T47D (cell line): Measurements from ENCODE around the gene PLPP1.
A peak's percentile ranks its signal among the peaks of the same experiment; 100 is the strongest.

ENCODE experiments used
- DNase-seq, 2 experiments: peaks; one replicate each; pipeline versions ENCODE4 v3.0.0 to v3.0.0-alpha.2; 2011 to 2012; ENCODE audit warnings: low read depth in 1 of 2, low spot score in 1 of 2
- JUND ChIP-seq: IDR thresholded peaks from 2 replicates; pipeline ENCODE4 v1.6.1; 2012; ENCODE audit warnings: low read depth
- in situ Hi-C: cut with HindIII; loops from 2 replicates; pipeline ENCODE4 v1.10.0; 2016; ENCODE audit warnings: low sequenced_read_pairs, low pct_unique_long_range_greater_than_20kb

Gene PLPP1

DNA sequence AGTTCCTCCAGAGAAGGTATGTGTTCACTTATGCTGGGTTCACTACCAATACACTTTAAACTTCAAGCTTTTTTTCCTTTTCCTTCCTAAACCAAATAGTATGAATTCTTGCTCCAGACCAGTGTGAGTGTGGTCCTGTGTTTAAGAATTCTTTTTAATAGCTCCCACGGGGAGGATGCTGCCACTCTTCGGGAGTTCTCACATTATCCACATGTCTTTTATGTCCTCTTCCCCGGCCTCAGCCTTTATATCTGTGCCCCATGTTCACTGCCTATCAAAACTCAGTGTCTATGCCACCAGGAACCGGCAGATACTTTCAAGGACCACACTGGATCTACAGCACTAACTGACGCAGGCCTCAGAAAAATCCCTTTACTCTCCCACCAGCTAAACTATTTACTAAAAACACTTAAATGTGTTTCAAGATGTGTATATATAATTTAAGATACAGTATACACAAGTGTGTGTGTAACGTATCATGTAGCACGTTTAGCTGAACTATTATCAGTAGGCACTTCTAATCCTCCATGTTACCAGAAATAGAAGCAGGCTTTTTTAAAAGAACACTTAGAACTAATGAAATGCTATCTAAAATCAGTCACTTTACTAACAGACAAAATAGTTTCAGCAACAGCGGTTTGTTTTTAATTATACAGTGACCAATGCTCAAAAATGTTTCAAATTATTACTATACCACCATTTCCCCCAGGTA, 88.0 kb downstream of the PLPP1 start:
- in situ Hi-C loops, result no loop called here
- DNase-seq, result no peak
- TF ChIP-seq JUND, result no peak

DNA sequence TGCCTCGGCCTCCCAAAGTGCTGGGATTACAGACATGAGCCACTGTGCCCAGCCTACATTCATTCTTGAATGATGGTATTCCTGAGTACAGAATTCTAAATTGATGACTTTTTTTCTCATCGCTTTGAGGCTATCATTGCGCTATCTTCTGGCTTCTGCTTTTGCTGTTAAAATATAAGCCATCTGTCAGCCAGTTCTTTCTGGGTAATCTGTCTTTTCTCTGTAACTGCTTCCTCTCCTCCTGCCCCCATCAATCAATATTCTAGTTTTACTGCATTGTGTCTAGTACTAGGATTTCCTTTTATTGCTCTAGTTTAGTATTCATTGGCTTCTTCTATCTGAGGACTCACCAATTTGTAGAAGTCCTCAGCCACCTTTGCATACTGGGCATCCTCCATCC, 89.0 kb downstream of the PLPP1 start:
- no peak for TF ChIP-seq JUND
- in situ Hi-C loops, result no loop called here
- DNase-seq, result no peak

DNA sequence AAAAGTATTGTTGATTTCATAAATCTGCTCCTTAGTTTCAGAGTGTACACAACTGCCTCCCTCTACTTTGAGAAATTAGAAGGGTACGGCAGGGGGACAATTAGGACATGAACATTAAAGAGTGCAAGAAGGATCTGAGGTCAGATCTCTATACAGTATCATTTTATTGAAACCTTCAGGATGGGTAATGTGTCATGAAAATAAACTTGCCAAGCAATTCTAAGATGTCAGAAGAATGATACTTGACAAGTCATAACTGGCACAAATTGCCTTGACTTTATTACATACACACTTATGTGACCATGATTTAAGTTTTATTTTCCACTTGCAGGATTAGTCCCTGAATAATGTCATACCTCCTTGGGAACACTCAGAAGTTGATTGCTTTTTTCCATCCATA, 92.8 kb downstream of the PLPP1 start:
- in situ Hi-C loops, result no loop called here
- TF ChIP-seq JUND, result no peak
- no peak for DNase-seq

GRCh38 chr5:55441107-55441771, 93.5 kb downstream of the PLPP1 start:
- in situ Hi-C loops, result no loop called here
- TF ChIP-seq JUND, result no peak
- DNase-seq, result no peak

DNA sequence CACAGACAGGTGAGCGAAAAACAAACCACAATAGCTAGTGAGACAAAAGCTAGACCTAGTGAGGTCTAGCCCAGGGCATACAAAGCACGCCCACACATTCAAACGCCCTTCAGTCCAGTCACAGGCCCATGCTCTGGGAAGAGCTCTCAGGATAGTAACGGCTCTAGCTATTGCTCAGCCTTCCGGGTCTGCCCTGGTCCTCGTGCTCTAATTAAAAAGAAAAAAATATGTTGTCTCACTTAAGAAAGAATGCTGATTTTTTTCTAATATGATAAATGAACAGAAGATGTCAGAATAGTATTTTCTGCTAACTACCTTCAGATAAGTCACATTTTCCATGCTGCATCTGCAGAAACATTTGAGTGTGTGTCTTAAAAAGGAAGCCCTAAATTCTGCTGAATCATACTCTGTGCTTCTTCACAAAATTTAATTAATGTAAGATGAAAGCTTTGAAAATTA, 94.5 kb downstream of the PLPP1 start:
- in situ Hi-C loops, result no loop called here
- TF ChIP-seq JUND, result no peak
- no peak for DNase-seq

DNA sequence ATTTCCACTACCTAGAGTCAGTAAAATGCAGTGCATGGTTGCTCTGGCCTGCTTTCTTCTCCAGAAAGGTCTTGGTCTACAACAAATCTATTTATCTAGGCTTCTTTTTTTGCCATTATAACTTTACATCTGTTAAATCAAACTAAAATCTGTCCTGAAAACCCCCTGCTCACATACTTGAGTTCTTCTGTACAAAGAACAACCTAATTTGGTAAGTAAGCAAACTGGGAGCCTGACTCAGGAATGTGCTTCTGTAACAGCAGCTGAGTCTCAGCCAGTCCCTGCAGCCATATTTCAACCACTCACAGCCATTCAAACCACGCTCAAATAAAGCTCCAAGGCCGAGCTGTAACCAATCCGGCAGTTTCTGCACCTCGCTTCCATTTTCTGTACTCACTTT, 95.8 kb downstream of the PLPP1 start:
- peak in 1 of 2 experiments; percentile 23 for DNase-seq
- in situ Hi-C loops, result no loop called here
- TF ChIP-seq JUND, result no peak

DNA sequence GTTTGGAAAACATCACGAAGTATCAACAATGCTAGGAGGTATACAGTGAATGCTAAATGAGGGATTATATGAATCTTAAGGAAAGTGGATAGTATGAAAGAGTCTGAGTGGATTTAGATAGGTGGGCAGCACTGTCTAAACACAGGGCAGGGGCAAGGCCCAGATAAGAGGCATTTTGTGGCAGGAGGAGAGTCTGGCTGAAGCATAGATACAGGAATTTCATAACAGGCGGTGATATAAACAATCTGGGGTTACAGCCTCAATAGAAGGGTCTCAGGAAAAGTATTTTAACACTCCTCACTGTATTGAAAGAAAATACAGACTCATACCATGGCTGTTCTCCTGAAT, 96.9 kb downstream of the PLPP1 start:
- DNase-seq, result no peak
- in situ Hi-C loops, result no loop called here
- no peak for TF ChIP-seq JUND

DNA sequence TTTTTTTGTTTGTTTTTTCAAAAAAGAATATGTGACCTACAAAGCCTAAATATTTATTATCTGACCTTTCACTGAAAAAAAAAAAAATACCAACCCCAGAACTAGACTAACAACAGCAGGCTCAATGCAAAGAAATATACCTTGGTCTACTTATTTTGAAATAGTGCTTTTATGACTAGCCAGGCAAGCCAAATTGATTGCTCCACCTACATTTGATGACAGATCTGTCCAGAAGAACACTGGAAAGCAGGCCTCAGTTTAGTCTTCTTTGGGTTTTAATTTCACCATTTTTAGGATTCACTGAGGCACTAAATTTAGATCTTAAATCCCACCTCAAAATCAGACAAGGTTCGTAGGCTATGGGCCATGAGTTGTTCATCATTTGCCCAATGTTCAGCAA, 97.3 kb downstream of the PLPP1 start:
- DNase-seq, result no peak
- in situ Hi-C loops, result no loop called here
- TF ChIP-seq JUND, result no peak

DNA sequence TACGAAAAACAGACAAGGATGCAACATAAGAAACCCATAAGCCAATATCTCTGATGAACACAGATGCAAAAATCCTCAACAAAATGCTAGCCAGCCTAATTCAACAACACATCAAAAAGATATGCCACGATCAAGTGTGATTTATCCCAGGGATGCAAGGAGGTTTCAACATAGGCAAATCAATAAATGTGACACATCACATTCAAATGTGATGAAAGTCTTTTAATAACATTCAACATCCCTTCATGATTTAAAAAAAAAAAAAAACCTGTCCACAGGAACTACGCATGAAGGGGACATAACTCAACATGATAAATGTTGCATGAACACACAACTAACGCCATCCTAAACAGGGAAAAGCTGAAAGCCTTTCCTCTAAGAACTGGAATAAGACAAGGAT, 102.2 kb downstream of the PLPP1 start:
- in situ Hi-C loops, result no loop called here
- TF ChIP-seq JUND, result no peak

GRCh38 chr5:55429613-55430253, 105.0 kb downstream of the PLPP1 start:
- no peak for DNase-seq
- in situ Hi-C loops, result no loop called here
- TF ChIP-seq JUND, result no peak

More for the DNA sequence above, 102.2 kb downstream of the PLPP1 start:
- DNase-seq, result no peak

DNA sequence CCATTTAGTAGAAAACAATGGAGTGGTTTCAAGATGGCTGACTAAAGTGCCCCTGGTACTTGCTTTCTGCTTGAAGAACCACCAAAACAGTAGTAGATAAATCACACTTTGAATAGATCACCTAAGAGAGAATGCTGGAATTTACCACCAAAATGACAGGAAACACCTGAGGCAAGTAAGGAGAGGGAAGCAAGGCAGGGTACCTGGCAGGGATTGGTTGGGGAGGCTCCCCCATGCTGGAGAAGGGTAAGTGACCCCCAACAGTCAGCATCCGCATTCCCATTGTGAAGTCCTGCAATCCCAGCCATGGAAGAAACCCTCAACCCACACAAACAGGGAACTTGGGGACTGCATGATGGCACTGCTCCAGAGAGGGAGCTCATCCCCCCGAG, 105.5 kb downstream of the PLPP1 start:
- in situ Hi-C loops, result no loop called here
- TF ChIP-seq JUND, result no peak
- no peak for DNase-seq

DNA sequence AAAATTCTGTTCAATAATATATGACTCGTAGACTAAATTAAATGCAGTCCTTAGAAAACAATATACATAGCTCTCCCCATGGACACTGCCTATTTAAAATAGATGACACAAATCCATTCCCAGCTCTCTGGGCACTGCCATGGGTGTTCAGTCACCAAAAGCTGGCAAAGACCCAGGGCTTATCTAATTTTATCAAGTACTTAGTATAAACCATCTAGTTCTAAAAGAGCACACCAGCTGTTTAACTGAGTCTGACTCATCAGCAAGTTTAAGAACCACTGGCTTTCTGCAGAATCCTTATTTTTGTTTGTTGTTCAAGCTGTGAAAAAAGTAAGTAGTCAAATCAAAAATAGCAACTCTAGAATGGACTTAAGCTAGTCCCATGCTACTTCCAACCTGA, 107.6 kb downstream of the PLPP1 start:
- no peak for DNase-seq
- in situ Hi-C loops, result no loop called here
- TF ChIP-seq JUND, result no peak

DNA sequence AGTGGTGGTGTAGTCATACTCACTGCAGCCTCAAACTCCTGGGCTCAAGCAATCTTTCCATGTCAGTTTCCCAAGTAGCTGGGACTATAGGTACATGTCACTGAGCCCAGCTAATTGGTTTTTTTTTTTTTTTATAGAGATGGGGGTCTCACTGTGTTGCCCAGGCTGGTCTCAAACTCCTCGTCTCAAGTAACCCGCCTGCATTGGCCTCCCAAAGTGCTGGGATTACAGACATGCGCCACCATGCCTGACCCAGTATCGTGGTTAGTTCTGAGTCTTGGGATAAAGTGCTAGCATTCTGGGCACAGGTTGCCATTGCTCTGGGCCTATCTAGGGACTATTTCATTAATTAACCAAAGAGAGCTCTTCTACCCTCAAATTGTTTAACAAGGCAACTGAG, 108.3 kb downstream of the PLPP1 start:
- in situ Hi-C loops, result no loop called here
- DNase-seq, result no peak
- TF ChIP-seq JUND, result no peak
